H1 (cell line): Measurements from ENCODE around the gene KCNMB2.

Source experiments
- EGR1 ChIP-seq: IDR thresholded peaks from 2 replicates; pipeline ENCODE4 v1.6.1; 2011; ENCODE audit warnings: low read depth, low read length, borderline replicate concordance
- EP300 ChIP-seq, 2 experiments: IDR thresholded peaks; 1 replicate in 1 of 2; 2 replicates in 1 of 2; pipeline ENCODE4 v1.6.1; 2011 to 2012; ENCODE audit warnings: low read depth in 2 of 2, low read length in 2 of 2, mild to moderate bottlenecking in 2 of 2, borderline replicate concordance in 1 of 2, inconsistent platforms in 1 of 2, moderate library complexity in 1 of 2

GRCh38 chr3:178707311-178708031 is 171.2 kb downstream of the KCNMB2 start:
- TF ChIP-seq EP300 (IDR thresholded peaks at IDR 0.05; ENCODE audit: borderline replicate concordance in 1 of 2, low read depth in 2 of 2, low read length in 2 of 2) = no peak
- TF ChIP-seq EGR1 = no peak
